ENCODE results near the gene YKT6.

YKT6 gene

GRCh38 chr7:44226396-44226753, 25.6 kb downstream of the YKT6 start:
- no peak overlapping the region for H3K4me3 ChIP-seq (replicated peaks; ENCODE audit: low read depth, low read length)
- no peak for TF ChIP-seq CTCF (IDR thresholded peaks at IDR 0.05; ENCODE audit: low read depth, low read length, missing control alignments)
- no peak for DNase-seq (ENCODE audit: extremely low read depth, low read depth)

DNA sequence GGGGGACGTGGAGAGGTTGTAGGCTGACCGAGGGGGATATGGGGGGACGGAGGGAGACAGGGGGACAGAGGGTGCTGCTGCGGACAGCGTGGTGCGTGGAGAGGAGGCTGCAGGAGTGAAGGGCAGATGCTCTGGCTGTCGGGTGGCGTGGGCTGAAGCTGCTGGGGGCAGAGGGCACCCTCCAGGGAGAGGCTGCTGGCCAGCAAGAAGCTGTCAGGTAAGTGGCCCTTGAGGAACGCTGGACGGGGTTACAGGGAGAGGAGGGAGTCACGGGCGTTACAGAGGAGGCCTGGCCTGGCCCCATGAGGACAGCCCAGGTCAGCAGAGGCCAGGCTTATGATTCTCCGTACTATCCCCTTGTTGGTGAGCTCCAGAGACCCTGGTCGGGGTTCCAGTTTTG, 27.1 kb downstream of the YKT6 start:
- DNase-seq (ENCODE audit: extremely low read depth, low read depth): no peak
- H3K4me3 ChIP-seq (replicated peaks; ENCODE audit: low read depth, low read length): no peak overlapping the region
- no peak for TF ChIP-seq CTCF (IDR thresholded peaks at IDR 0.05; ENCODE audit: low read depth, low read length, missing control alignments)

DNA sequence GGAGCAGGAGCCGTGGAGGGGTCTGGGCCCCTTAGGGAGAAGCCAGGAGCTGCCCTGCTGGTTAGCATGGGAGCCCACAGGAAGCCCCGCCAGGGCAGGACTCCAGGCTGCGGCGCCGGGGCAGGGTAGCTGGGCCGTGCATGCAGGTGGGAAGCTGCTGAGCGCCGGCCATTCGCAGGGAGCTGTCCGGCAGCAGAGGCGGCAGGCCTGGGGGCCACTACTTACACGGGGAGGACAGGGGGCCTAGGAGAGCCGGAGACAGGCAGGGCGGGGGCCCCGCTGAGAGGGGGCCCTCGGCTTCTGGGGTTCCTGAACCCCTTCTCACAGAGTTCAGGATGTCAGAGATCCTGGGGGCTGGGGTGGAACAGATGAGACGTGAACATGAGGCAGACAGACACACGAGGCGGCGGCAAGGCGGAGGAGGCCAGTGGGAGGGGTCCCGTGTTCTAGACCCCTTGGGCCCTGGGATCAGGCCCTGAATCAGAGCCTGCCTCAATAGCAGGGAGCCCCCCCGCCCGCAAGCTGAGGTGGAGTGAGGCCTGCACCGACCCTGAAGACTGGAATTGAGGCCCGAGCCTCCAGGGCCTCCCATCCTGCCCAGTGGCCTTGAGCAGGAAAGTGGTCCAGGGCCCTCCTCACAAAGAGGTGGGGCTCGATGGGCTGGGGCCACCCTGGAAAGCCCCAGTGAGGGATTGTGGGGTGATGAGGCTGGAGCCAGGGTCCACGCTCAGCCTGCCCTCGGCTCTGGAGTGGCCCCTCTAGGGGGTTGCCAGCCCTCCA, 28.0 kb downstream of the YKT6 start:
- no peak for DNase-seq (ENCODE audit: extremely low read depth, low read depth)

DNA sequence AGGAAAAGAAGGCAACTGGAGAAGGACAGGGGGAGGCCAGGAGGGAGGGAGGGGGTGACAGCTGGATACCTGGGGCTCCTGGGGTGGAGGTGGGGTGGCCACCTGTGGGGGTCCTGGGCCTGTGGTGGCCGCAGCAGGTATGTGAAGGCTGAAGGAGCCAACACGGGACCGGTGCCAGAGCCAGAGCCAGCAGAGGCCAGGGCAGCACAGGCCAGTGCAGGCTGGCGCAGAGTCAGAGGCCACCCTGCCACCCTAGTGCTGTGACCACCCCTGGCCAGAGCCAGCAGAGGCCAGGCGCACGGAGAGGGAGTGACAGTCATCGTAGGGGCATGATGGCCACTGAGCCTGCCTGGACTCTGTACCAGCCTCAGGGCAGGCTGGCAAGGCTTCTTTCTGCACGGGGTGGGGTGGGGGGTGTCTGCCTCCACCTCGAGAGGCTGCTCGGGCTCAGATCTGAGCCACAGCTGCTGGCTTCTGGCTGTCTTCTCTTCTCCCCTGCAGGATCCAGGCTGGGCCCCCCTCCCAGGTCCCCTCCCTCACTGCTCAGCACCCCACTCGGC, 28.8 kb downstream of the YKT6 start:
- no peak for TF ChIP-seq CTCF (IDR thresholded peaks at IDR 0.05; ENCODE audit: low read depth, low read length, missing control alignments)
- no peak for DNase-seq (ENCODE audit: extremely low read depth, low read depth)
- H3K4me3 ChIP-seq (replicated peaks; ENCODE audit: low read depth, low read length): no peak overlapping the region

More for the DNA sequence above, 28.0 kb downstream of the YKT6 start:
- no peak for TF ChIP-seq CTCF (IDR thresholded peaks at IDR 0.05; ENCODE audit: low read depth, low read length, missing control alignments)
- H3K4me3 ChIP-seq (replicated peaks; ENCODE audit: low read depth, low read length): no peak overlapping the region

GRCh38 chr7:44230286-44230685, 29.5 kb downstream of the YKT6 start:
- no peak for TF ChIP-seq CTCF (IDR thresholded peaks at IDR 0.05; ENCODE audit: low read depth, low read length, missing control alignments)
- no peak overlapping the region for H3K4me3 ChIP-seq (replicated peaks; ENCODE audit: low read depth, low read length)
- DNase-seq (ENCODE audit: extremely low read depth, low read depth): no peak

GRCh38 chr7:44231088-44231487, 30.3 kb downstream of the YKT6 start:
- H3K4me3 ChIP-seq (replicated peaks; ENCODE audit: low read depth, low read length): no peak overlapping the region
- TF ChIP-seq CTCF (IDR thresholded peaks at IDR 0.05; ENCODE audit: low read depth, low read length, missing control alignments): no peak
- DNase-seq (ENCODE audit: extremely low read depth, low read depth): no peak

All from HFF-Myc (cell line).